ENCODE data around the gene HPS1.

DNA sequence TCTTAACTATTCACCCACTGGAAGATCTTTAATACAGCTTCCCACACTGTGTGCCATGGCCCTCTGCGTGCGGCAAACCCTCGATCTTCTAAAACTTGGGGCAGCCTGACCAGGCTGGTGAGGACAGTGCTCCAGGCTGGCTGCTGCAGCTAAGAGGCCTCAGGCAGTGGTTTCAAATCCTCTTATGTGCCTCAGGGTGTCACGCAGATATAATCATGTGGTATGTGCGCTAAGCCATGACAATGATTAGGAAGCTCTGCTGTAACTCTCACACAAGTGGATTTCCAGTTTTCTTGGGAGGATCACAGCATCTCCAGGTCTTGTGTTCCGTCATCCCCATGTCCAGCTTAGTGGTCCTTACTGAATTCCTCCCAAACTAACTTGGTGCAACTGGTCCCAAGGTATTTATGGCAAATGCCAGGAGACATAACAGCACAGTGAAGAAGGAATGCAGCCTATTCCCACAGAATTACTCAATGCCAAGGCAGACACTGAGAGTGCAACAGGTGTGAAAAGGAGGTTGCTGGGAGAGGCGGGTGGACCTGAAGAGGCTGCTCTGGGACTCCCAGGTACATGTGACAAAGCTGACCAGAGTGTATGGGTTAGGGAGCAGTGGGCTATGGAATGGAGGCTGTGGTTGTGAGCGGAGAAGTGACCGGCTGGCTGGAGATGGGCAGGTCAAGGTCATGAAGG is 2.3 kb downstream of the HPS1 start:
- TF ChIP-seq TCF7L2 (IDR thresholded peaks at IDR 0.05; ENCODE audit: low read depth, low read length) (no peak), POLR2AphosphoS5 (IDR thresholded peaks at IDR 0.05; ENCODE audit: low read depth, low read length) (no peak)
- TF ChIP-seq, protein P1, sequence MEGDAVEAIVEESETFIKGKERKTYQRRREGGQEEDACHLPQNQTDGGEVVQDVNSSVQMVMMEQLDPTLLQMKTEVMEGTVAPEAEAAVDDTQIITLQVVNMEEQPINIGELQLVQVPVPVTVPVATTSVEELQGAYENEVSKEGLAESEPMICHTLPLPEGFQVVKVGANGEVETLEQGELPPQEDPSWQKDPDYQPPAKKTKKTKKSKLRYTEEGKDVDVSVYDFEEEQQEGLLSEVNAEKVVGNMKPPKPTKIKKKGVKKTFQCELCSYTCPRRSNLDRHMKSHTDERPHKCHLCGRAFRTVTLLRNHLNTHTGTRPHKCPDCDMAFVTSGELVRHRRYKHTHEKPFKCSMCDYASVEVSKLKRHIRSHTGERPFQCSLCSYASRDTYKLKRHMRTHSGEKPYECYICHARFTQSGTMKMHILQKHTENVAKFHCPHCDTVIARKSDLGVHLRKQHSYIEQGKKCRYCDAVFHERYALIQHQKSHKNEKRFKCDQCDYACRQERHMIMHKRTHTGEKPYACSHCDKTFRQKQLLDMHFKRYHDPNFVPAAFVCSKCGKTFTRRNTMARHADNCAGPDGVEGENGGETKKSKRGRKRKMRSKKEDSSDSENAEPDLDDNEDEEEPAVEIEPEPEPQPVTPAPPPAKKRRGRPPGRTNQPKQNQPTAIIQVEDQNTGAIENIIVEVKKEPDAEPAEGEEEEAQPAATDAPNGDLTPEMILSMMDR (IDR thresholded peaks at IDR 0.05), result no peak

Measured in Panc1 (cell line).